T-helper 1 cell treated with Interleukin-12 subunit alpha and Interleukin-12 subunit beta and Interleukin-4 antibody, amounts not matched to agents 30 μg/mL and 1 μg/mL, for 36 hours (primary cell): ENCODE results near the gene TCF7.

Source experiments
- H3K27ac Mint-ChIP-seq: one replicate; pipeline ENCODE4 v1.8.0; 2021; ENCODE audit warnings: mild to moderate bottlenecking, mixed read lengths
- H3K27me3 Mint-ChIP-seq: one replicate; pipeline ENCODE4 v1.8.0; 2021; ENCODE audit warnings: low read depth, mixed read lengths
- H3K36me3 Mint-ChIP-seq: one replicate; pipeline ENCODE4 v1.8.0; 2021; ENCODE audit warnings: low read depth, mixed read lengths
- H3K4me1 Mint-ChIP-seq: one replicate; pipeline ENCODE4 v1.8.0; 2021; ENCODE audit warnings: low read depth, mixed read lengths
- H3K4me3 Mint-ChIP-seq: one replicate; pipeline ENCODE4 v1.8.0; 2021; ENCODE audit warnings: mild to moderate bottlenecking, moderate library complexity, mixed read lengths
- H3K9me3 Mint-ChIP-seq: one replicate; pipeline ENCODE4 v1.8.0; 2021; ENCODE audit warnings: mixed read lengths

The TCF7 gene

DNA sequence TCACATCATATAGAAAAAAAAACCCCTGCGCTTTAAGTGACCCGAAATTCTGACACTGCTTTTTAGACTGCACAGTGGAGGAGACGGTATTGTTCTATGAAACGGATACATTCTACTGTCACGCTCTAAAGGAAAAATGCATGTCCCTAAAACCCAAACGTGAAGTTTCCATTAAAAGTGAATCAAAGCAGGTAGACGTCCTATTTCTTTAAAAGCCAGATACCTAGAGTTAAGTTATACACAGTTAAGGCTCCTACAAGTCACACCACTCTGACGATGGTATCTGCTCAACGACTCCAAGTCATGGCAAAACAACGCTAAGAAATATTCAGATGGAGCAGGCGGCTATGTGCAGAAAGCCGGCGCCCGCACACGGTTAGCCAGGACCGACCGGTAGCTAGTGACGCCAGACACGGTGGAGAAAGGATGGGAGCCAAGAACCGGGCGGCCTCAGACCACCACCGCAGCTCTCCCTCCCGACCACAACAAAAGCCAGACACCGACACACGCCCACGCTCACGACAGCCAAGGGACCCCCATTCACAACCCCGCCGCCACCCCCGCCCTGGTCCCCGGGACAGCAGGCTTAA is 61.5 kb downstream of the TCF7 start:
- H3K4me1 Mint-ChIP-seq = peaks cover 26% of the 10 kb centered on the region
- peak overlapping the region; percentile 96 for H3K4me3 Mint-ChIP-seq
- H3K36me3 Mint-ChIP-seq = peaks cover 21% of the 10 kb centered on the region
- peaks cover 9% of the 10 kb centered on the region for H3K27me3 Mint-ChIP-seq
- H3K27ac Mint-ChIP-seq = peak overlapping the region; percentile 95
- H3K9me3 Mint-ChIP-seq = no peaks in the 10 kb centered on the region

DNA sequence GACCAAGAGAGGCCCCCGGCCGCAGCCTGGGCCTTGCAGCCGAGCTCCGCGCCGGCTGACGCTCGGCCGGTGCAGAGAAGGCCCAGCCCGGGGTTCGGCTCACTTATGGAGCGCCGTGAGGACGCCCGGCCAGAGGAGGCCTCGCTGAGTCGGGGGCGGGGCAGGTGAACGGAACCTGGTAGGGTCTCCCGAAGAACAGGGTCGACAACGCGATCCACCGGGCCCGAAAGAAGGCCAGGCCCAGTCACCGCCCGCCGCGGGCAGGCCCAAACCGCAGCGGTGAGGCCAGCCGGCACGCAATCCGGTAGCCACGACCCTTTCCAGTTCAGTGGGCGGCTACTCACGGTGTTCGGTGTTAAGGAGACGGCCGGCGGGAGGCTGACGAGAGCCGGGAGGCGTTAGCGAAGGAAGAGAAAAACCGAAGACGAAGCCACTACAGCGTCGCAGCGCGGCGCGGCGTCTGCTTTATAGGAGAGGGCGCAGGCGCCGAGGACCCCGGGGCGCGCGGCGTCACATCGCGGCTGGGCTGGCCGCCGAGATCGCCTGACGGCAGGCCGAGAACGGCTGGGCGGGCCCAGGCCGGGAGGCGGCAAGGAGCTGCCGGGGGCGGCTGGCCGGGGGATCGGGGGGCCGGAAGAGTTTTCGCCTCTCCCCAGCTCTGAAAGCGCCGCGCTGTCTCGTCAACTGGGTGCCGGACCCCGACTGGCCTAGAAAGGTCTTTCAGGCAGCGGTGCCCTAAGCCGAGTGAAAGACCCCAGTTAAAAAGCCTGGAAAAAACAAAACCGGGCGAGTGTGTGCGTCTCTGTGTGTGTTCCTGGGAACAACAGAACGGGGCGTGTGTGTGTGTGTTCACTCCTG is 62.3 kb downstream of the TCF7 start, which contains the start of gene SKP1:
Gene SKP1 (minus strand): TSS at position 440 of the 858 bp plus-strand sequence. CDS start 2,928 bp downstream, outside the sequence.
- H3K9me3 Mint-ChIP-seq = no peaks in the 10 kb centered on the region
- H3K27me3 Mint-ChIP-seq = peaks cover 9% of the 10 kb centered on the region
- H3K4me3 Mint-ChIP-seq = peak within 1 kb of the TSS; percentile 96
- H3K4me1 Mint-ChIP-seq = peaks cover 21% of the 10 kb centered on the region
- peak within 1 kb of the TSS; percentile 95 for H3K27ac Mint-ChIP-seq
- peaks cover 16% of the 10 kb centered on the region for H3K36me3 Mint-ChIP-seq

DNA sequence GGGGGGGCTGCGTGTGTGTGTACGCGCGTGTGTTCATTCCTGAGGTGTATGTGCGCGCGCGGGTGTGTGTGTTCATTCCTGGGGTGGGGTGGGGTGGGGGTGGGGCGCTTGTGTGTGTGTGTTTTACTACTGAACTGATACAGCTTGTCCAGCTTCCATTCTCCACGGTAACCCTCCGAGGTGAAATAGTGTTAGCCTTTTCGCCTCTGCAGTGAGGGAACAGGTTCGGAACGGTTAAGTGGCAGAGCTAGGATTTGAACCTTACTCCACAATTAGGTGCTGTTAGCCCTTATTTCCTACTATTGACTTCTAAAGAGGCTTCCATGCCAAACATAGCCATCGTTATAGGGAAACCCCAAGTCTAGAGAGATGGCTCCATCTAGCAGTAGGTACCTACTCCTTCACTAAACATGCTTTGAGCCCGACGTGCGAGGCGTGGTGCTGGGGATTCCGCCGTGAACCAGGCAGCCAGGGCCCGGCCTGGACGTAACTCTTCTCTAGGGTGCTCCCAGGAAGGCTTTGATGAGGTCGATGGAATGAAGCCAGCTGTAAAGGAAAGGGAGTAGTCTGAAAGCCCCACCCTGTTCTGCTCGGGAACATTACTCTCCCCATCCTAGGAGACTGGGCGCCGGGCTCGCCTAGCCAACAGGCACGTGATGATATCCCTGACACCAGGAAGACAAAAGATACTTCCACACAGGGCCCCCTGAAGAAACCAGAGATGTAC is 63.1 kb downstream of the TCF7 start:
- peaks cover 9% of the 10 kb centered on the region for H3K36me3 Mint-ChIP-seq
- H3K9me3 Mint-ChIP-seq = no peaks in the 10 kb centered on the region
- H3K4me3 Mint-ChIP-seq = peak overlapping the region; percentile 96
- H3K27ac Mint-ChIP-seq = peak overlapping the region; percentile 95
- H3K4me1 Mint-ChIP-seq = peaks cover 17% of the 10 kb centered on the region
- H3K27me3 Mint-ChIP-seq = peaks cover 9% of the 10 kb centered on the region

DNA sequence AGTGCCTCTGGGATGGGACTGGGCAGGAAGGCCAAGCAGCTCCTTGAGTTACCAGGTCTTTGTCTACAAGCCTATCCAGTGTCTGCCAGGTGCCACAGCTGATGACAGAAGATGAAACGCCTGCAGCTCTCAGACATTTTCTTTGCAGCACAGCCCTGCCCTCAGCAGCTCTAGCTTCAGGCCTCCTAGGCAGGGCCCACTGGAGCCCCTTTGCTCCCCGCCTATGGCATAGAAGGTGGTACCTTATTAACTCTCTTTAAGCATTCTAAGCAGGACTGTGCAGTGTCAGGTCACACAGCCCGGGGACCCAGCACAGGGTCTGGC is 63.6 kb downstream of the TCF7 start:
- peaks cover 17% of the 10 kb centered on the region for H3K4me1 Mint-ChIP-seq
- peaks cover 9% of the 10 kb centered on the region for H3K27me3 Mint-ChIP-seq
- H3K27ac Mint-ChIP-seq = no peak overlapping the region
- no peaks in the 10 kb centered on the region for H3K9me3 Mint-ChIP-seq
- peaks cover 7% of the 10 kb centered on the region for H3K36me3 Mint-ChIP-seq
- H3K4me3 Mint-ChIP-seq = peak overlapping the region; percentile 96

DNA sequence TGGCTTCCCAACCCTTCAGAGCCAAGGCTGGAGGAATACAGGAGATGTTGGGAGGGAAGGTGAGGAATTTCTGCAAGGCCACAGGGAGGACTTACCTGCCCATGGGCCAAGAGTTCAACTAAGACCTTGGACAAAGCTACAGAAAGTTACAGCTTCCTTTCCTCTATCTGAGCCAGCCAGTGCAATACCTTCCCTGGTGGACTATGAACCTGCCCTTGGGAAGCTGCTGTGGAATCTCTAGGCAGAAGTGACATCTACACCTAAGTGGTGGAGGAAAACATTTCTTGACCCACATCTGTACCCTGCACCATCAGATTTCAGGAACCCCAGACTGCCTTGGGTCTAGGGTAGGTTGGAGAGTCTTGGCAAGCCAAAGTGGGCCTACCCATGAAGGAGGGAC is 69.0 kb downstream of the TCF7 start:
- Mint-ChIP-seq H3K4me1 (no peaks in the 10 kb centered on the region), H3K4me3 (no peak overlapping the region), H3K36me3 (no peaks in the 10 kb centered on the region), H3K27me3 (peaks cover 9% of the 10 kb centered on the region), H3K27ac (no peak overlapping the region), H3K9me3 (no peaks in the 10 kb centered on the region)

DNA sequence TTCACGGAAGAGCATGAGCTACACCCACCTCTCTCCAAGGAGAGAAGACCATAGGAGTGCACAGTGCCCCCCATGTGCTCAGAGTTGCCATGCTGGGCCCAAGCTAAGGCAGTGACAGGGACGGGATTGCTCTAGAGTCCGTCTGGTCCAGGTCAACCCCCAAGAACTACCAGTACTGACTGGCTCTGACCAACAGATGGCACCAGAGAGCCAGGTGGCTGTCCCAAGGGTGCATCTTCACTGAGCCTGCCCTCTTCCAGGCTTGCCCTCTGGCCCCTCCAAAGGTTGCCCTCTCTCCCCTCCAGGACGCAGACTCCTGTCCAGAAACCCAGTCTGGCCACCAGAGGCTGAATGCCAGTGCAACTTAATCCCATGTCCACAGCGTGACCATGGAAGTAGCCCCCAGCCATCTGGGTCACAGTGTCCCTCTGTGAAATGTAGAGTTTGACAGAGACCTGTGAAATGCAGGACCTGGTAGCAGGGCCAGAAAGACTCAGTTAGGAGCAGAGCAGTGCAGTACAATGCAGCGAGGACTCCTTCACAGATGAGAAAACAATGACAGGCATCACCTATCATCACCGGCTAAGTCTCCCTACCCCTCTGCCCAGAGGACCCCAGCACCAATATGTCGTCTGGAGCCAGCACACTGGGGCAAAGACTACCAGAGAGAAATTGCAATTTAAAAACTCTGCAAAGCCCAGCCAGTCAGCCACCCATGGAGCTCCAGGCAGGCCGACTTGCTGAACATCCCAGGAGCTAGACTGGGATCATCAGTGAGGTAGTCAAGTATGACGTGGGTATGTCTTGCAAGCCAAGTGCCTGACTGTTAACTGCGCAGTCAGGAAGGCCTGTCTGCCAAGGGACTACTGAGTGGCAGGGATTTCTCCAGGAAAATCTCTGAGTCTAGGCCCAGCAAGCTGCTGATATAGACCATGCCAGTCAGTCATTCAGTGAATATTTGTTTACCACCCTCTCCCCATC is 70.0 kb downstream of the TCF7 start:
- peaks cover 9% of the 10 kb centered on the region for H3K27me3 Mint-ChIP-seq
- no peaks in the 10 kb centered on the region for H3K4me1 Mint-ChIP-seq
- no peak overlapping the region for H3K4me3 Mint-ChIP-seq
- no peaks in the 10 kb centered on the region for H3K9me3 Mint-ChIP-seq
- no peaks in the 10 kb centered on the region for H3K36me3 Mint-ChIP-seq
- no peak overlapping the region for H3K27ac Mint-ChIP-seq

DNA sequence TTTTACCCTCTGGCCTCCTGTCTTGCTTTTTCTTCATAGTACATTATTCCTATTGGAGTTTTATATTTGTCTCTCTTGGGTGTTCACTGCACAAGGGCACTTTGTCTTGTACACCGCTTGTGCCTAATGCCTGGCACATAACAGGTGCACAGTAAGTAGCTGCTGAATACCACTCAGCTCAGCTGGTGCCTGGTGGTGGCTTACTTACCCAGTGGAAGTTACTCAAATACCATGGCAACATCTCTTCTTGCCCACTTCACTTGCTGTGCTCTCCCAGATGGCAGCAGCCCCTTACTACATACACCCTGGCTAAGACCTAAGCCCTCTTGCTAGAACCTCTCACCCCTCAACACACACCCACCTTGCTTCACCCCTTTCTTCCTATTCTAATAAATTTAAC is 73.6 kb downstream of the TCF7 start:
- Mint-ChIP-seq H3K36me3 (no peaks in the 10 kb centered on the region), H3K9me3 (no peaks in the 10 kb centered on the region), H3K27me3 (no peaks in the 10 kb centered on the region), H3K4me1 (no peaks in the 10 kb centered on the region), H3K4me3 (no peak overlapping the region), H3K27ac (no peak overlapping the region)

DNA sequence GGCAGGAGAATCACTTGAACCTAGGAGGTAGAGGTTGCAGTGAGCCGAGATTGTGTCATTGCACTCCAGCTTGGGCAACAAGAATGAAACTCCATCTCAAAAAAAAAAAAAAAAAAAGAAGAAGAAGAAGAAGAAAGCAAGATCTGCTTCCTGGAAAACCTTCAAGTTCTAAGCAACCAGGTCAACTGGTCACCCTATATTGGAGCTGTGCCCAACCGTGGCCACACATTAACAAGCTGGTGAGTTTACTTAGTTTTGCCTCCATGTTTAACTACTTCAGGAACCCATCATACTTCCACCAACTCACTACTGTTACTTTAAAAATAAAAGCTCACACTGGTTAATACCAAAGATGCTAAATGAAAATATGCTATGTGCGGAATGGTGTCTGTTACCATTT is 74.5 kb downstream of the TCF7 start:
- no peak overlapping the region for H3K27ac Mint-ChIP-seq
- no peaks in the 10 kb centered on the region for H3K27me3 Mint-ChIP-seq
- no peaks in the 10 kb centered on the region for H3K36me3 Mint-ChIP-seq
- H3K4me3 Mint-ChIP-seq = no peak overlapping the region
- H3K4me1 Mint-ChIP-seq = no peaks in the 10 kb centered on the region
- no peaks in the 10 kb centered on the region for H3K9me3 Mint-ChIP-seq

DNA sequence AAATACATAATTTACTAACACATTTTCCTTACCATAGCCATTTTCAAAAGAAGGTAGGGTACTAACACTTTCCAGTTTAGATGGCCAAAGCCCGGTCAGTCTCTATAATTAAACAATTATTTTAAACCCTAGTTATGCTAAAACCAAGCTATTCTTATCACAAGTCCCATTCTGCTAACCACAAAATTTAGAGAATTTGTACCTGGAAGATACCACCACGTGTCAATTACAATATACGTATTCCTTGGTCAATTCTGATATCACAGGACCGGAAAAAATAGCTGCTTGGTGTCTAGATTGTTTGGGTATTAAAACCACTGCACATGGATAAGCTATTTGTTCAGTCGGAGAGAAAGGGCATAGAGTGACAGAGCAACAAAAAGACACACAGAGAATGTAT is 81.2 kb downstream of the TCF7 start:
- no peak overlapping the region for H3K27ac Mint-ChIP-seq
- H3K4me3 Mint-ChIP-seq = no peak overlapping the region
- no peaks in the 10 kb centered on the region for H3K9me3 Mint-ChIP-seq
- H3K4me1 Mint-ChIP-seq = no peaks in the 10 kb centered on the region
- H3K27me3 Mint-ChIP-seq = no peaks in the 10 kb centered on the region
- H3K36me3 Mint-ChIP-seq = peaks cover 31% of the 10 kb centered on the region
